IgD-negative memory B cell (primary cell): ENCODE data around the gene CNNM2. TPM values are rescaled to one million over a fixed set of nuclear protein-coding genes. Genes with fewer than 3 reads are reported as not detected.
"Not testable (repeated sequence)": the region's sequence is repeated elsewhere in the genome, so short reads cannot be mapped to it uniquely, and the experiment has no call there.

ENCODE experiments used
- H3K27ac Mint-ChIP-seq, 3 donors: one replicate each; pipeline ENCODE4 v1.8.0; 2020 to 2022; ENCODE audit warnings: mild to moderate bottlenecking in 3 of 3, mixed read lengths in 3 of 3, moderate library complexity in 1 of 3
- H3K27me3 Mint-ChIP-seq: one replicate; pipeline ENCODE4 v1.8.0; 2021; ENCODE audit warnings: mixed read lengths
- H3K36me3 Mint-ChIP-seq: one replicate; pipeline ENCODE4 v1.8.0; 2020; ENCODE audit warnings: mild to moderate bottlenecking, mixed read lengths
- H3K4me1 Mint-ChIP-seq, 3 donors: one replicate each; pipeline ENCODE4 v1.8.0; 2020 to 2022; ENCODE audit warnings: mixed read lengths in 3 of 3, mild to moderate bottlenecking in 1 of 3
- H3K4me3 Mint-ChIP-seq, 4 donors: one replicate each; pipeline ENCODE4 v1.8.0; 2020 to 2022; ENCODE audit warnings: mild to moderate bottlenecking in 4 of 4, mixed read lengths in 4 of 4, moderate library complexity in 3 of 4
- H3K9me3 Mint-ChIP-seq, 3 donors: one replicate each; pipeline ENCODE4 v1.8.0; 2020 to 2021; ENCODE audit warnings: mixed read lengths in 3 of 3, mild to moderate bottlenecking in 1 of 3
- polyA plus RNA-seq: library from polyadenylated mRNA; unstranded; fragments of 300-500 nt; fragmentation: Illumina TruSeq; gene quantifications from one replicate; pipeline ENCODE4 v1.2.3, GENCODE V29; 2021

CNNM2 gene
- polyA plus RNA-seq, 1 donor from 2014 or later: 7.9 TPM

DNA sequence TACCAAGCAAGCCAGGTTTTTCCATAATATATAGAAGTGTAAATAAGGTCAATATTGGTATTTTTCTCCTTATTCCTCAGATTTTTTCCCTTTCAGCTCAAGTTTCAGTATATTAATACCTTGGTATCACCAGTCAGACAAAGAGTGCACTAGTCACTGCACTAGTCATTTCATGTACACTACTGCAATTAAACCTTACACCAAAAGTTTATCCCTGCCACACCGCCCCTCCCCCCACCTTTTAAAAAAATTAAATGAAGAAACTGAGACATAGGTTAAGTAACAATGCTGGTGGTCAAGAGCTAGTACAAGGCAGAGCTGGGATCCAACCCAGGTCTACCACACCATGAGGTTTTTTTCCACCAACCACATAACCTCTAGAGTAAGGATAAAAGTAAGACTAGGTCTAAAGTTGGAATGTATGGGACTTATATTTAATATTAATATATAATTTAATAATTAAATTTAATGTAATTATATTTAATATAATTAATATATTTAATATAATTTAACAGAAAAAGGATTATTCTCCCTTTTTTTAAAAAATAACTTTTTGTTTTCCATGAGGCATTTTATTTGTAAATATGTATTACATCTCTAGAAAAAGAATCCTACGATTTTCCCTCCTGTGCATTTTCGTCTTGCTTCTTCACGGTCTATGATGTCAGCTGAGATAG is 206.5 kb downstream of the CNNM2 start:
- H3K4me1 Mint-ChIP-seq: peaks cover 5 to 15% (median 10%) of the 10 kb centered on the region in 3 donors
- no peaks in the 10 kb centered on the region for H3K9me3 Mint-ChIP-seq
- H3K27ac Mint-ChIP-seq: no peak overlapping the region
- H3K27me3 Mint-ChIP-seq: no peaks in the 10 kb centered on the region
- H3K4me3 Mint-ChIP-seq: no peak overlapping the region
- H3K36me3 Mint-ChIP-seq: peaks cover 2% of the 10 kb centered on the region

- Mint-ChIP-seq H3K27me3 (no peaks in the 10 kb centered on the region), H3K9me3 (no peaks in the 10 kb centered on the region), H3K36me3 (peaks cover 2% of the 10 kb centered on the region), H3K27ac (peak overlapping the region in 1 of 3 donors; percentile 81), H3K4me1 (peaks cover 5 to 15% (median 10%) of the 10 kb centered on the region in 3 donors), H3K4me3 (no peak overlapping the region)
Observed at GRCh38 chr10:103125323-103126267, 207.5 kb downstream of the CNNM2 start.

GRCh38 chr10:103127241-103127640 is 209.1 kb downstream of the CNNM2 start:
- Mint-ChIP-seq H3K4me1 (peaks cover 5 to 15% (median 10%) of the 10 kb centered on the region in 3 donors), H3K4me3 (no peak overlapping the region), H3K9me3 (no peaks in the 10 kb centered on the region), H3K27me3 (no peaks in the 10 kb centered on the region), H3K36me3 (peaks cover 8% of the 10 kb centered on the region), H3K27ac (no peak overlapping the region)

GRCh38 chr10:103130180-103130579 is 212.1 kb downstream of the CNNM2 start:
- not testable (repeated sequence) for H3K27me3 Mint-ChIP-seq, H3K9me3 Mint-ChIP-seq, H3K27ac Mint-ChIP-seq, H3K4me3 Mint-ChIP-seq
- Mint-ChIP-seq H3K4me1 (peaks cover 8 to 11% (median 10%) of the 10 kb centered on the region in 3 donors), H3K36me3 (peaks cover 24% of the 10 kb centered on the region)

- H3K4me1 Mint-ChIP-seq: peaks cover 9 to 10% (median 10%) of the 10 kb centered on the region in 3 donors
- H3K27me3 Mint-ChIP-seq: no peaks in the 10 kb centered on the region
- H3K9me3 Mint-ChIP-seq: peaks cover 0 to 3% (median under 1%) of the 10 kb centered on the region in 3 donors
- H3K36me3 Mint-ChIP-seq: peaks cover 24% of the 10 kb centered on the region
- H3K27ac Mint-ChIP-seq: no peak overlapping the region
- H3K4me3 Mint-ChIP-seq: no peak overlapping the region
Observed at GRCh38 chr10:103130910-103131309, 212.8 kb downstream of the CNNM2 start.

- H3K4me1 Mint-ChIP-seq, H3K9me3 Mint-ChIP-seq, H3K27ac Mint-ChIP-seq, H3K4me3 Mint-ChIP-seq, H3K27me3 Mint-ChIP-seq: not testable (repeated sequence)
- H3K36me3 Mint-ChIP-seq: peaks cover 32% of the 10 kb centered on the region
Observed at GRCh38 chr10:103135168-103135567, 217.1 kb downstream of the CNNM2 start.

DNA sequence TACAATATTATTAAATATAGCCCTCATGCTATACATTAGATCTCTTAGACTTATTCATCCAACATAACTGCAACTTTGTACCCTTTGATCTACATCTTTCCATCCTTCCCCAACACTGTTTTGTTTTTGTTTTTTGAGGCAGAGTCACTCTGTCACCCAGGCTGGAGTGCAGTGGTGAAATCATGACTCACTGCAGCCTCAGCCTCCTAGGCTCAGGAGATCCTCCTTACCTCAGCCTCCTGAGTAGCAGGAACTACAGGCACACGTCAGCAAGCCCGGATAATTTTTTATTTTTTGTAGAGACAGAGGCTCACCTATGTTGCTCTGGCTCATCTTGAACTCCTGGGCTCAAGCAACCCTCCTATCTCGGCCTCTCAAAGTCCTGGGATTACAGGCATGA is 221.7 kb downstream of the CNNM2 start:
- H3K36me3 Mint-ChIP-seq: peaks cover 15% of the 10 kb centered on the region
- H3K9me3 Mint-ChIP-seq: peaks cover 0 to 3% (median 2%) of the 10 kb centered on the region in 3 donors
- H3K4me1 Mint-ChIP-seq: peaks cover 3 to 7% (median 6%) of the 10 kb centered on the region in 3 donors
- no peak overlapping the region for H3K4me3 Mint-ChIP-seq
- H3K27me3 Mint-ChIP-seq: no peaks in the 10 kb centered on the region
- H3K27ac Mint-ChIP-seq: no peak overlapping the region

Other genes with a start within 250 kb of the CNNM2 start
- gene ARL3, start 203.9 kb upstream of the CNNM2 start, polyA plus RNA-seq: 3.8 TPM
- gene SFXN2, start 203.7 kb upstream of the CNNM2 start, polyA plus RNA-seq: 6.4 TPM
- gene WBP1L, start 174.3 kb upstream of the CNNM2 start, polyA plus RNA-seq: 28.8 TPM
- 0.09 TPM for gene CYP17A1, start 80.9 kb upstream of the CNNM2 start, polyA plus RNA-seq
- 40.3 TPM for gene BORCS7, start 64.0 kb upstream of the CNNM2 start, polyA plus RNA-seq
- not detected for gene AS3MT, start 48.8 kb upstream of the CNNM2 start, polyA plus RNA-seq